ENCODE measurements around the gene ART1. TPM values are rescaled to one million over a fixed set of nuclear protein-coding genes. Genes with fewer than 3 reads are reported as not detected.
"Not testable (repeated sequence)": the region's sequence is repeated elsewhere in the genome, so short reads cannot be mapped to it uniquely, and the experiment has no call there.

Gene ART1
- total RNA-seq, 1 donor from 2014 or later: not detected

- Mint-ChIP-seq H3K27me3 (ENCODE audit: unreplicated experiment) (peaks cover 16% of the 10 kb centered on the region), H3K36me3 (ENCODE audit: low read depth, unreplicated experiment) (peaks cover 20% of the 10 kb centered on the region), H3K4me3 (ENCODE audit: unreplicated experiment) (peak overlapping the region; percentile 76), H3K27ac (ENCODE audit: unreplicated experiment) (no peak overlapping the region), H3K4me1 (ENCODE audit: unreplicated experiment) (peaks cover 25% of the 10 kb centered on the region), H3K9me3 (ENCODE audit: unreplicated experiment) (no peaks in the 10 kb centered on the region)
- no peak for TF ChIP-seq CTCF (IDR thresholded peaks at IDR 0.05; ENCODE audit: unreplicated experiment)
- DNase-seq (ENCODE audit: low spot score): no peak
Observed at GRCh38 chr11:3641191-3641590, 3.7 kb upstream of the ART1 start.

- TF ChIP-seq CTCF (IDR thresholded peaks at IDR 0.05; ENCODE audit: unreplicated experiment): no peak
- H3K36me3 Mint-ChIP-seq (ENCODE audit: low read depth, unreplicated experiment): peaks cover 17% of the 10 kb centered on the region
Observed at GRCh38 chr11:3641701-3642070, 3.2 kb upstream of the ART1 start, which contains the start of gene ART5. TSS of gene ART5 (minus strand) at chr11:3641992. CDS start at chr11:3641862, 130 bp downstream.

GRCh38 chr11:3642071-3642951 lies 2.6 kb upstream of the ART1 start:
- H3K4me3 Mint-ChIP-seq (ENCODE audit: unreplicated experiment): peak overlapping the region; percentile 88
- no peak overlapping the region for H3K27ac Mint-ChIP-seq (ENCODE audit: unreplicated experiment)
- H3K9me3 Mint-ChIP-seq (ENCODE audit: unreplicated experiment): no peaks in the 10 kb centered on the region
- peaks cover 17% of the 10 kb centered on the region for H3K36me3 Mint-ChIP-seq (ENCODE audit: low read depth, unreplicated experiment)
- peaks cover 12% of the 10 kb centered on the region for H3K27me3 Mint-ChIP-seq (ENCODE audit: unreplicated experiment)
- TF ChIP-seq CTCF (IDR thresholded peaks at IDR 0.05; ENCODE audit: unreplicated experiment): no peak
- peak; percentile 86 for DNase-seq (ENCODE audit: low spot score)
- H3K4me1 Mint-ChIP-seq (ENCODE audit: unreplicated experiment): peaks cover 20% of the 10 kb centered on the region

More at GRCh38 chr11:3641701-3642070, 3.2 kb upstream of the ART1 start, which contains the start of gene ART5:
- no peaks in the 10 kb centered on the region for H3K9me3 Mint-ChIP-seq (ENCODE audit: unreplicated experiment)
- peaks cover 20% of the 10 kb centered on the region for H3K4me1 Mint-ChIP-seq (ENCODE audit: unreplicated experiment)
- H3K27ac Mint-ChIP-seq (ENCODE audit: unreplicated experiment): no peak within 1 kb of the TSS
- no peak for DNase-seq (ENCODE audit: low spot score)
- peak within 1 kb of the TSS; percentile 88 for H3K4me3 Mint-ChIP-seq (ENCODE audit: unreplicated experiment)
- H3K27me3 Mint-ChIP-seq (ENCODE audit: unreplicated experiment): peaks cover 12% of the 10 kb centered on the region

- not testable (repeated sequence) for H3K27ac Mint-ChIP-seq (ENCODE audit: unreplicated experiment); H3K9me3 Mint-ChIP-seq (ENCODE audit: unreplicated experiment); DNase-seq (ENCODE audit: low spot score)
- peaks cover 20% of the 10 kb centered on the region for H3K4me1 Mint-ChIP-seq (ENCODE audit: unreplicated experiment)
- H3K27me3 Mint-ChIP-seq (ENCODE audit: unreplicated experiment): peaks cover 12% of the 10 kb centered on the region
- peak overlapping the region; percentile 88 for H3K4me3 Mint-ChIP-seq (ENCODE audit: unreplicated experiment)
- H3K36me3 Mint-ChIP-seq (ENCODE audit: low read depth, unreplicated experiment): peaks cover 17% of the 10 kb centered on the region
Observed at GRCh38 chr11:3643102-3643546, 1.8 kb upstream of the ART1 start.

GRCh38 chr11:3645552-3645951 lies 624 bp downstream of the ART1 start:
- Mint-ChIP-seq H3K27ac (ENCODE audit: unreplicated experiment) (no peak overlapping the region), H3K27me3 (ENCODE audit: unreplicated experiment) (peaks cover 10% of the 10 kb centered on the region), H3K9me3 (ENCODE audit: unreplicated experiment) (no peaks in the 10 kb centered on the region), H3K4me3 (ENCODE audit: unreplicated experiment) (no peak overlapping the region), H3K4me1 (ENCODE audit: unreplicated experiment) (peaks cover 9% of the 10 kb centered on the region), H3K36me3 (ENCODE audit: low read depth, unreplicated experiment) (peaks cover 13% of the 10 kb centered on the region)
- no peak for DNase-seq (ENCODE audit: low spot score)
- no peak for TF ChIP-seq CTCF (IDR thresholded peaks at IDR 0.05; ENCODE audit: unreplicated experiment)

- H3K9me3 Mint-ChIP-seq (ENCODE audit: unreplicated experiment): not testable (repeated sequence)
Observed at GRCh38 chr11:3648843-3649242, 3.9 kb downstream of the ART1 start.

GRCh38 chr11:3649374-3649773 lies 4.4 kb downstream of the ART1 start:
- not testable (repeated sequence) for H3K4me1 Mint-ChIP-seq (ENCODE audit: unreplicated experiment); H3K27ac Mint-ChIP-seq (ENCODE audit: unreplicated experiment); DNase-seq (ENCODE audit: low spot score); H3K9me3 Mint-ChIP-seq (ENCODE audit: unreplicated experiment); H3K27me3 Mint-ChIP-seq (ENCODE audit: unreplicated experiment)
- peaks cover 11% of the 10 kb centered on the region for H3K36me3 Mint-ChIP-seq (ENCODE audit: low read depth, unreplicated experiment)
- H3K4me3 Mint-ChIP-seq (ENCODE audit: unreplicated experiment): peak overlapping the region; percentile 26

More at GRCh38 chr11:3648843-3649242, 3.9 kb downstream of the ART1 start:
- DNase-seq (ENCODE audit: low spot score); H3K27me3 Mint-ChIP-seq (ENCODE audit: unreplicated experiment); H3K27ac Mint-ChIP-seq (ENCODE audit: unreplicated experiment); H3K4me3 Mint-ChIP-seq (ENCODE audit: unreplicated experiment); H3K4me1 Mint-ChIP-seq (ENCODE audit: unreplicated experiment): not testable (repeated sequence)
- peaks cover 13% of the 10 kb centered on the region for H3K36me3 Mint-ChIP-seq (ENCODE audit: low read depth, unreplicated experiment)

GRCh38 chr11:3652514-3652913 lies 7.6 kb downstream of the ART1 start:
- not testable (repeated sequence) for H3K27ac Mint-ChIP-seq (ENCODE audit: unreplicated experiment); H3K36me3 Mint-ChIP-seq (ENCODE audit: low read depth, unreplicated experiment); H3K9me3 Mint-ChIP-seq (ENCODE audit: unreplicated experiment); H3K4me1 Mint-ChIP-seq (ENCODE audit: unreplicated experiment); DNase-seq (ENCODE audit: low spot score); H3K4me3 Mint-ChIP-seq (ENCODE audit: unreplicated experiment); H3K27me3 Mint-ChIP-seq (ENCODE audit: unreplicated experiment)
